HG02852 (cell line): ENCODE measurements around the gene SYNE1.
"Not testable (repeated sequence)": the region's sequence is repeated elsewhere in the genome, so short reads cannot be mapped to it uniquely, and the experiment has no call there.

Source experiments
- ATAC-seq: cut with Tn5 transposase; IDR thresholded peaks from one replicate; pipeline ENCODE4 v1.9.1; 2021; ENCODE audit warnings: mild to moderate bottlenecking, moderate library complexity; ENCODE audit not compliant: unreplicated experiment

The SYNE1 gene

GRCh38 chr6:152637296-152638047 is at the start of gene SYNE1:
Gene SYNE1, minus strand, starts transcription at chr6:152637362. Its CDS starts 9,031 bp downstream, at chr6:152628331.
- ATAC-seq: no peak

- ATAC-seq: no peak
Observed at GRCh38 chr6:152685819-152686218, 48.7 kb upstream of the SYNE1 start.

GRCh38 chr6:152682935-152683334 is 45.8 kb upstream of the SYNE1 start:
- ATAC-seq: not testable (repeated sequence)

- ATAC-seq: no peak
Observed at GRCh38 chr6:152682141-152682540, 45.0 kb upstream of the SYNE1 start.

GRCh38 chr6:152680879-152681517 is 43.8 kb upstream of the SYNE1 start:
- ATAC-seq: no peak

GRCh38 chr6:152680151-152680550 is 43.0 kb upstream of the SYNE1 start:
- ATAC-seq: no peak

- no peak for ATAC-seq
Observed at GRCh38 chr6:152673236-152673635, 36.1 kb upstream of the SYNE1 start.

- ATAC-seq: no peak
Observed at GRCh38 chr6:152671171-152671570, 34.0 kb upstream of the SYNE1 start.

- peak; percentile 73 for ATAC-seq
Observed at GRCh38 chr6:152669895-152670294, 32.7 kb upstream of the SYNE1 start.

- ATAC-seq: no peak
Observed at GRCh38 chr6:152661776-152662175, 24.6 kb upstream of the SYNE1 start.

- no peak for ATAC-seq
Observed at GRCh38 chr6:152651986-152652385, 14.8 kb upstream of the SYNE1 start.

GRCh38 chr6:152648105-152648504 is 10.9 kb upstream of the SYNE1 start:
- ATAC-seq: no peak

GRCh38 chr6:152646732-152647131 is 9.6 kb upstream of the SYNE1 start:
- not testable (repeated sequence) for ATAC-seq

- peak; percentile 70 for ATAC-seq
Observed at GRCh38 chr6:152642578-152643375, 5.6 kb upstream of the SYNE1 start.

- ATAC-seq: peak; percentile 36
Observed at GRCh38 chr6:152636609-152637295, 410 bp downstream of the SYNE1 start.

- ATAC-seq: peak; percentile 46
Observed at GRCh38 chr6:152636021-152636608, 1.0 kb downstream of the SYNE1 start.

- peak; percentile 60 for ATAC-seq
Observed at GRCh38 chr6:152634773-152635172, 2.4 kb downstream of the SYNE1 start.

- no peak for ATAC-seq
Observed at GRCh38 chr6:152632121-152632782, 4.9 kb downstream of the SYNE1 start.

GRCh38 chr6:152631376-152631775 is 5.8 kb downstream of the SYNE1 start:
- no peak for ATAC-seq

- ATAC-seq: no peak
Observed at GRCh38 chr6:152630832-152631231, 6.3 kb downstream of the SYNE1 start.
